Measurements from ENCODE around the gene ABCC5.

ABCC5 gene

GRCh38 chr3:183981990-183982644 lies 35.6 kb downstream of the ABCC5 start:
- DNase-seq (ENCODE audit: low read depth in 2 of 3, low spot score in 1 of 3) = no peak

- no peak for DNase-seq (ENCODE audit: low read depth in 2 of 3, low spot score in 1 of 3)
Observed at GRCh38 chr3:183980403-183980802, 37.3 kb downstream of the ABCC5 start.

DNA sequence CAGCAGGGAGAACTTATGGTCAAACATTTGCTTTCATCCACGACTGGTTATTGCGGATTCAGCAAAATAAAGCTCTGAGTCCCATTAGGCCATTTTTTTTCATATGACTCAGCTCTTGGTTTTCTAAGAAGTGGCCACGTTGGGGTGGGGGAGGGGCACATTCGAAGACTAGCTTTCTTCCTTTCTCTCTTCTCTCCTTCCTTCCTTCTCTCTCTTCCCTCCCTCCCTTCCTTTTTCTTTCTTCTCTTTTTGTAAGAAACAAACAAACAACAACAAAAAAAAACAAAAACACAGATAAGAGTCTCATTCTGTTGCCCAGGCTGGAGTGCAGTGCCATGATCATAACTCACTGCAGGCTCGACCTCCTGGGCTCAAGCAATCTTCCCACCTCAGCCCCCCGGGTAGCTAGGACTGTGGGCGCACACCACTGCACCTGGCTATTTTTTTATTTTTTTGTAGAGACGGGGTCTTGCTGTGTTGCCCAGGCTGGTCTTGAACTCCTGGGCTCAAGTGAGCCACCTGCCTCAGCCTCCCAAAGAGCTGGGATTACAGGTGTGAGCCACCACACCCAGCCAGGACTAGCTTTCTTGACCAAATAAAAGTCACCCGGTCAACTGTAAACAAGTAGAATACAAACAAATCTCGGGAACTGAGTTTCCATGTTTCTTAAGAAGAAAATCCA lies 41.6 kb downstream of the ABCC5 start:
- DNase-seq (ENCODE audit: low read depth in 2 of 3, low spot score in 1 of 3) = no peak

GRCh38 chr3:183968666-183969245 lies 48.9 kb downstream of the ABCC5 start:
- DNase-seq (ENCODE audit: low read depth in 2 of 3, low spot score in 1 of 3) = no peak

DNA sequence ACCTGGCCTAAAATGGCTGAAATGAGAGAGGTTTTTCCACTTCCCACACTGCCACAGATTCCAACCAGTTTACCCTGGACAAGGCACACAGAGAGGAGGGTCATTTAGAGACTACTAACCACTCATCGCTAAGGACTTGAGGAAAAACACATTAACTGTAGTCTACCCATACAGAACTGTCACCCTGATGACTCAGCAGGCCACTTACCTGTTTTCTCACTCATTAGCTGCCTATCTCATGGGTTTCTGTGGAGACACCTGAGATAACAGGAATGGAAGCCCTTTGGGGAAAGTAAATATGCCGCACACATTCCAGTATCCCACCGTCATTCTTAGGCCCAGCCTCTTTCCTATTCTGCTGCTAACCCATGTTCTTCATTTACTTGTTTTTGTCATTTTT lies 50.0 kb downstream of the ABCC5 start:
- no peak for DNase-seq (ENCODE audit: low read depth in 2 of 3, low spot score in 1 of 3)

- no peak for DNase-seq (ENCODE audit: low read depth in 2 of 3, low spot score in 1 of 3)
Observed at GRCh38 chr3:183966361-183966791, 51.3 kb downstream of the ABCC5 start.

- DNase-seq (ENCODE audit: low read depth in 2 of 3, low spot score in 1 of 3) = no peak
Observed at GRCh38 chr3:183962807-183963206, 54.9 kb downstream of the ABCC5 start.

- no peak for DNase-seq (ENCODE audit: low read depth in 2 of 3, low spot score in 1 of 3)
Observed at GRCh38 chr3:183959214-183959613, 58.5 kb downstream of the ABCC5 start.

DNA sequence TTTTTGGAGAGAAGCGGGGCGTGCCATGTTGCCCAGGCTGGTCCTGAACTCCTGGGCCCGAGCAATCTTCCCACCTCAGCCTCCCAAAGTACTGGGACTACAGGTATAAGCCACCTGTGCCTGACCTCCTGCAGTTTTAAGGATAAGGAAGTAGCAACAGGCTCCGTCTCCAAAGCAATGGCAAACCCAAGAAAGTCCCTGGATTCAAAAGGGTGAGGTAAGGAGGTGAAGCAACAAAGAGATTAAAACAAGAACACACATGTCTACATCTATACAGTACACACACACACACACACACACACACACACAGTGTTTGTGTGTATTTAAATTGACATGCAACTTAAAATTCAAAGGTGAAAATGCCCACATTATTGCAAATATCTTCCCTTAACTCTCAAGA lies 58.9 kb downstream of the ABCC5 start:
- no peak for DNase-seq (ENCODE audit: low read depth in 2 of 3, low spot score in 1 of 3)

- no peak for DNase-seq (ENCODE audit: low read depth in 2 of 3, low spot score in 1 of 3)
Observed at GRCh38 chr3:183958226-183958625, 59.5 kb downstream of the ABCC5 start.

- DNase-seq (ENCODE audit: low read depth in 2 of 3, low spot score in 1 of 3) = no peak
Observed at GRCh38 chr3:183954875-183955274, 62.8 kb downstream of the ABCC5 start.

DNA sequence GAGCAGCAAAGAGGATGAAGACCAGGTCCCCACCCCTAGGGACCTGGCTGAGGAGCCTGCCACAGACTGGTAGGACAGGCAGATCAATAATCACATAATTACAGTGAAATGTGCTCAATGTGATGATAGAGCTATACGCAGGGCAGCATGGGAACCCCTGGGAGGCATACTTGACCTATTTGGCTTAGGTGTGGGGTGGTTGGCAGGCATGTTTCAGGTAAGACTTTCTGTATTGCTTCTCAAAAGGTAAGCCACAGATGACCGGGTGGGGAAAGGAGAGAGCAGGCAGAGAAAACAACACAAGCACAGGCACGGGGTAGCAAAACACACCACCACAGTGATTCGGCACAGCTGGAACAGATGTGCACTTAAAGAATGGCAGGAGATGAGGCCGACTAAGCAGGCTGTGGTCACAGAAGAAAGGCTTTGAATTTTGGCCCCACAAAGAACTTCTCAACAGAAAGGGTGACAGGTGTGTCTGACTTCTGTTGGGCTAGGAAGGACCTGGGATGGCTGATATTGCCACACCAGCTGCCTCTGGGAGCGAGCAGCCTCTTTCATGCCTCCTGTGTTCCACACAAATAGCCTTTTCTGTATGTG lies 64.1 kb downstream of the ABCC5 start:
- no peak for DNase-seq (ENCODE audit: low read depth in 2 of 3, low spot score in 1 of 3)

DNA sequence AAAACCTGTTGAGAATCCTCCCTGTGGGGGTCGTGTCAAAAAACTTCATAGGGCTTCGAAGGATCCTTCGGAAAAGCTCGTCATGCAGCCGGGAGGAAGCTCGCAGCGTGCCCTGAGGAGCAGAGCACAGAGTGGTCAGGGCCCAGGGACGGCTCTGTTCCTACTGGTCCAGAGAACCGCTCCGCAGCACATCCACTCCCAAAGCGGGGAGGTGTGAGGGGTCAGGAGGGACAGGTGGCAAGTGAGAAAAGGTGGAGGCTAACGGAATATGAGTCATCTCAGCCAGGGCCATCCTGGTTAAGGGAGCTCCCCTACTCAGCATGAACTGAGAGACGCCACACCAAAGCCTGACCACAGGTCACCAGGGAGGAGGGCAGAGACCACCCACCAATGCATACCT lies 66.2 kb downstream of the ABCC5 start:
- DNase-seq (ENCODE audit: low read depth in 2 of 3, low spot score in 1 of 3) = no peak

DNA sequence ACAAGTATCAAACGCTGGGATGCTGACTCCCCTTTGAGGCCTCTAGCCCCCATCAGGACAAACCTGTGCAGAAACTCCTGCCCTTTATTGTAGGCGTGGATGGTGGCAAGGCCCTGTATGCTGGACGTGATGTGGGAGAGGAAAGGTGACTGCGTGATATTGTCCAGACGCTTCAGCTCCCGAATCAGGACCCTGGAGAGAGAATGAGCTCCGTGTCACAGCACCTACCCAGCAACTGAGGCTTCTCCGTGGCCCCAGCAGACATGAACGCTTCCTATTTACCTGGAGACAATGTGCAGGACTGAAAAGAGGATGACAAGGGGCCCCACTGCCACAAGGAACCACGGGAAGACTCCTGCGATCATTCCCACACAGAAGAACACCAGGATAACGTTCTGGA lies 68.0 kb downstream of the ABCC5 start:
- DNase-seq (ENCODE audit: low read depth in 2 of 3, low spot score in 1 of 3) = no peak

DNA sequence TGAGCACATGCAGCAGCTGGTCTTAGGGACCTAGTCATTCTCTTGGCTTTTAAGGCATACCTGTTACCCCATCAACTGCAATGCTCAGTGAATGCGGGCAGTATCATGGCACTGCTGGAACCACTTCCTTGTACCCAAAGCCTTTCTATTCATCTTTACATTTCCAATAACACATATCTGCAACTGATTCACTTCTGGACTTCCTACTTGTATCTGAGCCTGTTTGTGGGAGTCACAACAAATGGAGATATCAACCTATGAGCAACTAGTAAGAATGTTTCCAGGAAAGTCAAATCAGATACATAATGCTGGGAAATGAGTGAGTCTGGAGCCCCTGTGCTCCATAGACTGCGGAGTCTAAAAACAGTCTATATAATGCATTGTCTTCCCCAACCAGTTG lies 71.6 kb downstream of the ABCC5 start:
- no peak for DNase-seq (ENCODE audit: low read depth in 2 of 3, low spot score in 1 of 3)

DNA sequence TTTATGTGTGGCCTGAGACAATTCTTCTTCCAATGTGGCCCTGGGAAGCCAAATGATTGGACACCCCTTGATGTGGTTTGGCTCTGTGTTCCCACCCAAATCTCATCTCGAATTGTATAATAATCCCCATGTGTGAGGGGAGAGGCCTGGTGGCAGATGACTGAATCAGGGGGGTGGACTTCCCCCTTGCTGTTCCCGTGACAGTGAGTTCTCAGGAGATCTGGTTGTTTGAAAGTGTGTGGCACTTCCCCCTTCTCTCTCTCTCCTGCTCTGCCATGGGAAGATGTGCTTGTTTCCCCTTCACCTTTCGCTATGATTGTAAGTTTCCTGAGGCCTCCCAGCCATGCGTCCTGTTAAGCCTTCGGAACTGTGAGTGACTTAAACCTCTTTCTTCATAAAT lies 72.9 kb downstream of the ABCC5 start:
- DNase-seq (ENCODE audit: low read depth in 2 of 3, low spot score in 1 of 3) = no peak

DNA sequence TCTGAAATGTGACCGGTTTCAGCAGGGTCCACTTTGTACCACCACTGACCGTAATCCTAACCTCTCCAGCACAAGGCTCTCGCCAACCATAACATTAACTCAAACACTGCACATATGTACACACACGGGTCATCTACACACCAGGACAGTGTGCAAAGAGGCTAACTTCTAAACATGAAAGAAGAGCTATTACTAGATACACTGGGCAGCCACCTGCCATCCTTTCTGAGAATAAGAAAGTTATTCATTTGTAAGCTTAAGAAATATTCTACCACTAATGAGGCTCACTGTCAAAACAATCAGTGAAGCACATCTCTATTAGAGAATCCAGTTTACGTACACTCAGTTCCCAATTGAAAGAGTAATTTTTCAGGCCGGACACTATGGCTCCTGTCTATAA lies 73.9 kb downstream of the ABCC5 start:
- DNase-seq (ENCODE audit: low read depth in 2 of 3, low spot score in 1 of 3) = no peak

GRCh38 chr3:183941216-183941615 lies 76.5 kb downstream of the ABCC5 start:
- no peak for DNase-seq (ENCODE audit: low read depth in 2 of 3, low spot score in 1 of 3)

DNA sequence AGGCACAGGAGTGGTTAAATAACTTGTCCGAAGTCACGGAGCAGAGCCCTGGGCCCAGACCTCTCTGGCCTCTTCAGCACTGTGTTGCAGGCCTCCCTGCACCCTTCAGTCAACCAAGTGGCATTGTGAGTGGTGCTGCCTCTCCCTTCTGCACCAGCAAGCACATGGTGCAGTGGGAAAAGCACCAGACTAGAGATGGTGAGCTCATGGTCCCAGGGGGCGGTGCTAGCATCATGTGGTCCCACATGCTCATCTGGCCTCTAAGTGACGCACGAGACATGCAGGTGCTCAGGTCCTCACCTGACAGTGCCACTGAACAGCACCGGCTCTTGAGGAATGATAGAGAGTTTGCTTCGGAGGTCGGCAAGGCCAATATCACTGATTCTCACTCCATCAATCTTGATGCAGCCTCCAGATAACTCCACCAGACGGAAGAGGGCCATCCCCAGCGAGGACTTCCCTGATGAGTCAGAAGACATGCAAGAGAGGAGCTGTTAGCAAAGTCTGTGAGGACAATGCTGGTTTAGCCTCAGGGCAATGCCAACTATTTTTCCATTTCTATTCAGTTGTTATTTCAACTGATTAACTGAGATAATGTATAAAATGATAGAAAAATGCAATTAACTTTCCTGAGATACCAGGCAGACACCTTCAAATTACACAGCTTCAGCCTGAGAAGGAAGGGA lies 79.9 kb downstream of the ABCC5 start:
- no peak for DNase-seq (ENCODE audit: low read depth in 2 of 3, low spot score in 1 of 3)

DNA sequence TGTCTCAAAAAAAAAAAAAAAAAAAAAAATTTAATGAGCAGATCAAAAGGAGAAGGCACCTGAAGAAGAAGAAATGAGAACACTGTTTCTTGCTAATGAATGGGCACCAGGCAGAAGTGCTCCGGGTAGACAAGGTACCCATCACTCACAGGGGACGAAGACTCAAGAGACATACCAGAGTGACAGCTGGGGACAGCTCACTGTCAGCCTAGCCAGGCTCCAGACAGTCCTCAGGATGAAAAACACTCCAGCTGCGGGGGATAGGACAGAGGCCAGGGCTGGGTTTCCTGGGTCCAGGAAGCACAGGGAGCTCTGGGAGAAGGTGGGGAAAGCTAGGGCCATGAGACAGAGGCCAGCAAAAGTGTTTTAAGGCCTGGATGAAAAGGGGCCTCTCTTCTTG lies 84.5 kb downstream of the ABCC5 start:
- no peak for DNase-seq (ENCODE audit: low read depth in 2 of 3, low spot score in 1 of 3)

DNA sequence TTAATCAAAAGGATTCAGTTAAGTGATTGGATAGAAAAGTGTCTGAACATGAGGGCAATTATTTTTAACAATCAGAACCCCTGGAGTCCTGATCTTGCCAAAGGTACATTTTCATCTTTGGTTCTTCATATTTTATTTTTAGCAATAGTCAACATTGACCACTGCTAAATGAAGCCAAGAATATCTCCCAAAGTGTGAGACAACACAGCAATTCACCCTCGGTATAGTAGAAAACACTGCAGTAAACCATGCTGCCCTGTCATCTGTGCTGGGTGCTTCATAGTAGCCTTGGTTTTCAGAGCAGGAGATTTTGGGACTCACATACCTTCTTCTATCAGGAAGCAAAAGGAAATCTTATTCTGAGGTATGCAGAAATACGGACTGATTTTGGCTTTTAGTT lies 85.8 kb downstream of the ABCC5 start:
- DNase-seq (ENCODE audit: low read depth in 2 of 3, low spot score in 1 of 3) = no peak

- DNase-seq (ENCODE audit: low read depth in 2 of 3, low spot score in 1 of 3) = no peak
Observed at GRCh38 chr3:183930086-183930485, 87.6 kb downstream of the ABCC5 start.
